ENCODE measurements around the gene DAP. TPM values are rescaled to one million over a fixed set of nuclear protein-coding genes. Genes with fewer than 3 reads are reported as not detected.

DAP gene
- total and polyA plus RNA-seq, 4 donors, result 36.6 to 122 (median 101) TPM

- H3K36me3 ChIP-seq (ENCODE audit: control insufficient read depth in 4 of 4, insufficient read depth in 3 of 4, low read depth in 1 of 4, low read length in 3 of 4), result peaks cover 0 to 4% (median 0%) of the 10 kb centered on the region in 4 donors
- H3K4me1 ChIP-seq (ENCODE audit: control insufficient read depth in 4 of 4, insufficient read depth in 4 of 4, low read length in 3 of 4), result peaks cover 7 to 27% (median 16%) of the 10 kb centered on the region in 4 donors
- WGBS, result 79% methylated on average over 10 of the region's 10 CpGs
- H3K9ac ChIP-seq (ENCODE audit: low read depth in 1 of 2, low read length in 2 of 2), result no peak overlapping the region
- no peak overlapping the region for H3K4me3 ChIP-seq (ENCODE audit: low read depth in 1 of 3, low read length in 3 of 3)
- no peak for TF ChIP-seq HNF4A (conservative IDR thresholded peaks at IDR 0.05)
- no peak for TF ChIP-seq RAD21 (IDR thresholded peaks at IDR 0.05)
- no peak for TF ChIP-seq ATF3 (IDR thresholded peaks at IDR 0.05)
- no peak for TF ChIP-seq CTCF (IDR thresholded peaks at IDR 0.05; ENCODE audit: low read depth, low read length, missing input control)
- no peak for TF ChIP-seq JUND (IDR thresholded peaks at IDR 0.05)
- no peak for TF ChIP-seq HNF4G (IDR thresholded peaks at IDR 0.05)
- no peak for TF ChIP-seq MAX (IDR thresholded peaks at IDR 0.05)
- H3K27ac ChIP-seq (ENCODE audit: low read depth in 1 of 2, low read length in 2 of 2), result no peak overlapping the region
- no peaks in the 10 kb centered on the region for H3K27me3 ChIP-seq (ENCODE audit: control insufficient read depth in 4 of 4, insufficient read depth in 4 of 4, low read length in 3 of 4)
- H3K9me3 ChIP-seq (ENCODE audit: control insufficient read depth in 4 of 4, low read length in 3 of 4), result no peaks in the 10 kb centered on the region
- no peak for DNase-seq (ENCODE audit: low spot score)
These were observed 52.7 kb downstream of the DAP start for GRCh38 chr5:10708189-10708944.

- WGBS, result 96% methylated on average over 13 of the region's 13 CpGs
- Histone ChIP-seq H3K9me3 (ENCODE audit: control insufficient read depth in 4 of 4, low read length in 3 of 4) (no peaks in the 10 kb centered on the region), H3K4me3 (ENCODE audit: low read depth in 1 of 3, low read length in 3 of 3) (no peak overlapping the region), H3K9ac (ENCODE audit: low read depth in 1 of 2, low read length in 2 of 2) (no peak overlapping the region), H3K36me3 (ENCODE audit: control insufficient read depth in 4 of 4, insufficient read depth in 3 of 4, low read depth in 1 of 4, low read length in 3 of 4) (peaks cover 0 to 4% (median 0%) of the 10 kb centered on the region in 4 donors), H3K4me1 (ENCODE audit: control insufficient read depth in 4 of 4, insufficient read depth in 4 of 4, low read length in 3 of 4) (peaks cover 7 to 18% (median 14%) of the 10 kb centered on the region in 4 donors), H3K27ac (ENCODE audit: low read depth in 1 of 2, low read length in 2 of 2) (no peak overlapping the region), H3K27me3 (ENCODE audit: control insufficient read depth in 4 of 4, insufficient read depth in 4 of 4, low read length in 3 of 4) (no peaks in the 10 kb centered on the region)
- DNase-seq (ENCODE audit: low spot score), result no peak
- no peak for TF ChIP-seq ATF3 (IDR thresholded peaks at IDR 0.05)
- TF ChIP-seq RXRA (IDR thresholded peaks at IDR 0.05), result no peak
- no peak for TF ChIP-seq RAD21 (IDR thresholded peaks at IDR 0.05)
- no peak for TF ChIP-seq YY1 (IDR thresholded peaks at IDR 0.05)
These were observed 53.6 kb downstream of the DAP start for GRCh38 chr5:10707198-10708142.

GRCh38 chr5:10706326-10706725 lies 54.7 kb downstream of the DAP start:
- Histone ChIP-seq H3K9me3 (ENCODE audit: control insufficient read depth in 4 of 4, low read length in 3 of 4) (no peaks in the 10 kb centered on the region), H3K4me3 (ENCODE audit: low read depth in 1 of 3, low read length in 3 of 3) (no peak overlapping the region), H3K27ac (ENCODE audit: low read depth in 1 of 2, low read length in 2 of 2) (no peak overlapping the region), H3K4me1 (ENCODE audit: control insufficient read depth in 4 of 4, insufficient read depth in 4 of 4, low read length in 3 of 4) (peaks cover 5 to 20% (median 11%) of the 10 kb centered on the region in 4 donors), H3K36me3 (ENCODE audit: control insufficient read depth in 4 of 4, insufficient read depth in 3 of 4, low read depth in 1 of 4, low read length in 3 of 4) (peaks cover 0 to 4% (median 0%) of the 10 kb centered on the region in 4 donors), H3K27me3 (ENCODE audit: control insufficient read depth in 4 of 4, insufficient read depth in 4 of 4, low read length in 3 of 4) (no peaks in the 10 kb centered on the region), H3K9ac (ENCODE audit: low read depth in 1 of 2, low read length in 2 of 2) (no peak overlapping the region)
- no peak for TF ChIP-seq TAF1 (conservative IDR thresholded peaks at IDR 0.05)
- TF ChIP-seq FOXA1 (IDR thresholded peaks at IDR 0.05), result no peak
- TF ChIP-seq CTCF (IDR thresholded peaks at IDR 0.05; ENCODE audit: low read depth, low read length, missing input control), result no peak
- TF ChIP-seq HNF4G (IDR thresholded peaks at IDR 0.05), result no peak
- no peak for DNase-seq (ENCODE audit: low spot score)
- WGBS, result 88% methylated on average over 4 of the region's 4 CpGs
